ENCODE measurements around the gene DCD. TPM values are rescaled to one million over a fixed set of nuclear protein-coding genes. Genes with fewer than 3 reads are reported as not detected.
"Not testable (repeated sequence)": the region's sequence is repeated elsewhere in the genome, so short reads cannot be mapped to it uniquely, and the experiment has no call there.

The DCD gene
- total RNA-seq, 1 donor from 2014 or later, result not detected

- no peak for DNase-seq (ENCODE audit: low spot score)
- intact Hi-C loops (cut with DNase I), result no loop called here
- ATAC-seq, result peak; percentile 20
Observed at GRCh38 chr12:54658306-54659264, 10.4 kb upstream of the DCD start.

- intact Hi-C loops (cut with DNase I), result no loop called here
- DNase-seq (ENCODE audit: low spot score) (no peak), ATAC-seq (no peak)
Observed at GRCh38 chr12:54657105-54657607, 9.0 kb upstream of the DCD start.

- DNase-seq (ENCODE audit: low spot score), result no peak
- intact Hi-C loops (cut with DNase I), result no loop called here
- no peak for ATAC-seq
Observed at GRCh38 chr12:54654926-54655325, 6.8 kb upstream of the DCD start.

GRCh38 chr12:54653025-54653424 lies 4.9 kb upstream of the DCD start:
- no peak for DNase-seq (ENCODE audit: low spot score)
- intact Hi-C loops (cut with DNase I), result no loop called here
- ATAC-seq, result no peak

GRCh38 chr12:54650889-54651288 lies 2.7 kb upstream of the DCD start:
- intact Hi-C loops (cut with DNase I), result no loop called here
- ATAC-seq, result no peak
- no peak for DNase-seq (ENCODE audit: low spot score)

GRCh38 chr12:54650409-54650808 lies 2.2 kb upstream of the DCD start:
- intact Hi-C loops (cut with DNase I), result no loop called here
- ATAC-seq, result no peak
- no peak for DNase-seq (ENCODE audit: low spot score)

- no peak for ATAC-seq
- no peak for DNase-seq (ENCODE audit: low spot score)
- intact Hi-C loops (cut with DNase I), result no loop called here
Observed at GRCh38 chr12:54649825-54650224, 1.7 kb upstream of the DCD start.

GRCh38 chr12:54641554-54641953 lies 6.6 kb downstream of the DCD start:
- intact Hi-C loops (cut with DNase I), result no loop called here
- ATAC-seq, result no peak
- no peak for DNase-seq (ENCODE audit: low spot score)

GRCh38 chr12:54641089-54641488 lies 7.1 kb downstream of the DCD start:
- intact Hi-C loops (cut with DNase I), result no loop called here
- DNase-seq (ENCODE audit: low spot score) (no peak), ATAC-seq (no peak)

GRCh38 chr12:54639112-54639511 lies 9.1 kb downstream of the DCD start:
- DNase-seq (ENCODE audit: low spot score); ATAC-seq; intact Hi-C loops (cut with DNase I): not testable (repeated sequence)

GRCh38 chr12:54634795-54635194 lies 13.4 kb downstream of the DCD start, which contains the start of gene LACRT:
Gene LACRT, minus strand, starts transcription at chr12:54634895. Its CDS starts 54 bp downstream, at chr12:54634841.
- ATAC-seq, result no peak
- intact Hi-C loops (cut with DNase I), result no loop called here
- no peak for DNase-seq (ENCODE audit: low spot score)

GRCh38 chr12:54631988-54632728 lies 16.0 kb downstream of the DCD start:
- intact Hi-C loops (cut with DNase I), result no loop called here
- ATAC-seq (no peak), DNase-seq (ENCODE audit: low spot score) (no peak)

- no peak for ATAC-seq
- DNase-seq (ENCODE audit: low spot score), result no peak
- intact Hi-C loops (cut with DNase I), result no loop called here
Observed at GRCh38 chr12:54631551-54631950, 16.6 kb downstream of the DCD start.

GRCh38 chr12:54629925-54630324 lies 18.2 kb downstream of the DCD start:
- no peak for ATAC-seq
- no peak for DNase-seq (ENCODE audit: low spot score)
- intact Hi-C loops (cut with DNase I), result no loop called here

GRCh38 chr12:54628186-54628846 lies 19.8 kb downstream of the DCD start:
- ATAC-seq (no peak), DNase-seq (ENCODE audit: low spot score) (no peak)
- intact Hi-C loops (cut with DNase I), result no loop called here

- ATAC-seq (no peak), DNase-seq (ENCODE audit: low spot score) (no peak)
- intact Hi-C loops (cut with DNase I), result no loop called here
Observed at GRCh38 chr12:54627304-54627703, 20.9 kb downstream of the DCD start.

- no peak for ATAC-seq
- intact Hi-C loops (cut with DNase I), result no loop called here
- DNase-seq (ENCODE audit: low spot score), result no peak
Observed at GRCh38 chr12:54625598-54625997, 22.6 kb downstream of the DCD start.

- no peak for ATAC-seq
Observed at GRCh38 chr12:54624315-54625279, 23.6 kb downstream of the DCD start.

More at GRCh38 chr12:54624315-54625279, 23.6 kb downstream of the DCD start:
- intact Hi-C loops (cut with DNase I), result no loop called here
- no peak for DNase-seq (ENCODE audit: low spot score)

Data from sciatic nerve (tissue), 2 donors.